ENCODE data around the gene IKZF1. TPM values are rescaled to one million over a fixed set of nuclear protein-coding genes. Genes with fewer than 3 reads are reported as not detected.

Gene IKZF1
- total RNA-seq, 1 experiment from 2014 or later = 0.57 TPM

DNA sequence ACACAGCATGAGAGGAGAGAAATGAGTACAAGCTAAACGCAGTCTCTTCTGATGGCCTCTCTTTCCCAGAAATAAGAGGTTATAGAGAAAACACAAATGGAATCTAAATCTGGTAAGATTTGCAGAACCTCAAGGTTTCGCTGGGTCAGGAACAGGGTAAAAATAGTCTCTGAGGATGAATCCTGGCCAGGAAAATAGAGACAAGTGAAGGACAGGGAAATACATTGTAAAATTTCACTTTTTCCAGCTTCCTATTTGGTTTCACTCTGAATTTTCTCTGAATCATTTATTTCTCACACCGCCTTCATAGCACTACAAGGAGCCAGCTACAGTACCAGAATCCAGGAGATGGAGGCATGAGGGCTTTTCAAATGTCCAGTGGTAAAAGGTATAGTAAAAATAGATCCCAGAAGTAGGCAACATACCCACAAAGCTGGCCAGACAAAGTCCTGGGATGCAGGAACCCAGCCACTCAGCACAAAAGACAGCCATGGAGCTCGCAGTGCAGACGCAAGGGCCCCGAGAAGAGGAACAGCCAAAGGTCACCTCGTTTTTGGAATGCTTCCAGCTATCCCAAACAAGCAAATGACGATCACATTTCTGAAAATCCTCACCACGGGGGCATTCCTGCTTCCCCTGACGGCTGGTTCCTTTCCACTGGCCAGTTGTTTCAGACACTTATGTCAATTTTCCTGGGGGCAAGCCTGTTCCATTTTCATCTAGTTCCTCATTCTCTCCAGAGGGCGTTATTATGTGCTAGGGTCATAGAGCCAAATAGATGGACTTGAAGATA lies 21.5 kb upstream of the IKZF1 start:
- RAD21 ChIA-PET (ENCODE audit: low non-redundant PET in 1 of 2, low total read pairs in 2 of 2, uncharacterized antibody in 2 of 2, unreplicated experiment in 2 of 2) = no interaction called here

More for the DNA sequence above, 21.5 kb upstream of the IKZF1 start:
- H3K4me1 ChIP-seq (ENCODE audit: control insufficient read depth in 1 of 2, insufficient read depth in 2 of 2, low read length in 2 of 2) = no peaks in the 10 kb centered on the region
- H3K27ac ChIP-seq (ENCODE audit: low read depth, low read length) = no peak overlapping the region
- DNase-seq (ENCODE audit: low read depth, low spot score) (no peak), ATAC-seq (no peak)
- no peaks in the 10 kb centered on the region for H3K27me3 ChIP-seq (ENCODE audit: insufficient read depth, low read length)
- H3K4me2 ChIP-seq (ENCODE audit: low read length) = no peak overlapping the region
- intact Hi-C loops (cut with micrococcal nuclease) = no loop called here
- H4K20me1 ChIP-seq (ENCODE audit: insufficient read depth) = no peaks in the 10 kb centered on the region
- no peak overlapping the region for H3K4me3 ChIP-seq (replicated peaks in 1 of 2; ENCODE audit: low read depth in 1 of 2, low read length in 2 of 2)
- H3K9ac ChIP-seq (ENCODE audit: low read length) = no peak overlapping the region
- POLR2A ChIA-PET = interaction anchor here (0.6 kb wide), 1 partner anchor 64 kb away, joined by 3 read pairs; no protein-coding TSS in a partner anchor
- H3K79me2 ChIP-seq (ENCODE audit: insufficient read depth, low read length) = no peaks in the 10 kb centered on the region
- no peaks in the 10 kb centered on the region for H3K9me3 ChIP-seq (ENCODE audit: control insufficient read depth in 1 of 2, insufficient read depth in 1 of 2, low read depth in 1 of 2, low read length in 2 of 2)
- no peak overlapping the region for H2AFZ ChIP-seq (ENCODE audit: low read depth, low read length, poor library complexity, severe bottlenecking)
- CTCF ChIA-PET = no interaction called here
- H3K9me2 ChIP-seq (ENCODE audit: insufficient read depth) = no peaks in the 10 kb centered on the region
- no peak for TF ChIP-seq EGR1 (IDR thresholded peaks at IDR 0.05; ENCODE audit: low read depth)
- TF ChIP-seq TCF7L2 (IDR thresholded peaks at IDR 0.05; ENCODE audit: borderline replicate concordance, extremely low read depth, insufficient read depth, insufficient read length) = no peak
- no peak for TF ChIP-seq REST (IDR thresholded peaks at IDR 0.05; ENCODE audit: low read depth)
- no peak for TF ChIP-seq YY1 (IDR thresholded peaks at IDR 0.05; ENCODE audit: extremely low read depth, insufficient replicate concordance, low read depth, low read length)
- TF ChIP-seq CEBPB (IDR thresholded peaks at IDR 0.05; ENCODE audit: low read depth) = no peak
- no peak for TF ChIP-seq SRF (IDR thresholded peaks at IDR 0.05; ENCODE audit: low read depth)
- TF ChIP-seq ZFX (IDR thresholded peaks at IDR 0.05) = no peak
- TF ChIP-seq ZNF274 (IDR thresholded peaks at IDR 0.05; ENCODE audit: low read depth, low read length) = no peak
- TF ChIP-seq SIN3A (IDR thresholded peaks at IDR 0.05; ENCODE audit: low read depth) = no peak
- TF ChIP-seq EZH2phosphoT487 (IDR thresholded peaks at IDR 0.05; ENCODE audit: borderline replicate concordance) = no peak
- no peak for TF ChIP-seq RAD21 (IDR thresholded peaks at IDR 0.05; ENCODE audit: low read depth)
- no peak for TF ChIP-seq EZH2 (IDR thresholded peaks at IDR 0.05)
- H3K36me3 ChIP-seq (ENCODE audit: control insufficient read depth in 1 of 2, insufficient read depth in 2 of 2, low read length in 2 of 2) = no peaks in the 10 kb centered on the region
- BruUV-seq (replicated peaks) = no TSS peak
